MM.1S (cell line): ENCODE measurements around the gene CGN.

Experiments
- DNase-seq: peaks from one replicate; pipeline ENCODE4 v3.0.0-alpha.2; 2015
- H2AFZ ChIP-seq: fragments of 300-600 bp; sonication (generic); 2 replicates; pipeline ENCODE4 v1.6.0; 2016; ENCODE audit warnings: antibody characterized with exemption, low read length
- H3F3A ChIP-seq: fragments of 300-600 bp; sonication (generic); 2 replicates; pipeline ENCODE4 v1.6.1; 2016; ENCODE audit warnings: mild to moderate bottlenecking, antibody characterized with exemption, low read length, moderate library complexity, mixed read lengths; ENCODE audit not compliant: insufficient read depth
- H3K27ac ChIP-seq: fragments of 300-600 bp; sonication (generic); 2 replicates; pipeline ENCODE4 v1.5.1; 2016; ENCODE audit warnings: mild to moderate bottlenecking, low read length
- H3K27me3 ChIP-seq: fragments of 300-600 bp; sonication (generic); replicated peaks from 2 replicates; pipeline ENCODE4 v1.6.0; 2016; ENCODE audit warnings: low read length; ENCODE audit not compliant: insufficient read depth
- H3K36me3 ChIP-seq: fragments of 300-600 bp; sonication (generic); replicated peaks from 2 replicates; pipeline ENCODE4 v1.6.1; 2016; ENCODE audit warnings: mild to moderate bottlenecking, low read length, mixed read lengths; ENCODE audit not compliant: insufficient read depth
- H3K4me1 ChIP-seq: fragments of 300-600 bp; sonication (generic); 2 replicates; pipeline ENCODE4 v1.6.1; 2016; ENCODE audit warnings: low read length, mixed read lengths
- H3K4me2 ChIP-seq: fragments of 300-600 bp; sonication (generic); 2 replicates; pipeline ENCODE4 v1.6.0; 2016; ENCODE audit warnings: low read depth, low read length
- H3K4me3 ChIP-seq: fragments of 300-600 bp; sonication (generic); 2 replicates; pipeline ENCODE4 v1.5.1; 2016; ENCODE audit warnings: low read length, mixed read lengths
- H3K79me2 ChIP-seq: fragments of 300-600 bp; sonication (generic); 2 replicates; pipeline ENCODE4 v1.6.1; 2016; ENCODE audit warnings: mixed run types, low read length, mixed read lengths
- H3K9ac ChIP-seq: fragments of 300-600 bp; sonication (generic); 2 replicates; pipeline ENCODE4 v1.6.1; 2016; ENCODE audit warnings: low read length, mixed read lengths
- H3K9me2 ChIP-seq: fragments of 300-600 bp; sonication (generic); replicated peaks from 2 replicates; pipeline ENCODE4 v1.6.1; 2016; ENCODE audit warnings: mild to moderate bottlenecking, low read length, mixed read lengths; ENCODE audit not compliant: insufficient read depth
- H3K9me3 ChIP-seq: fragments of 300-600 bp; sonication (generic); replicated peaks from 2 replicates; pipeline ENCODE4 v1.6.1; 2016; ENCODE audit warnings: mild to moderate bottlenecking, low read length, mixed read lengths; ENCODE audit not compliant: insufficient read depth
- H4K20me1 ChIP-seq: fragments of 300-600 bp; sonication (generic); 2 replicates; pipeline ENCODE4 v1.6.1; 2016; ENCODE audit warnings: mild to moderate bottlenecking, low read length, moderate library complexity, mixed read lengths; ENCODE audit not compliant: insufficient read depth
- CTCF ChIP-seq: fragments of 300-600 bp; sonication (generic); IDR thresholded peaks from 2 replicates; pipeline ENCODE4 v1.5.1; 2016; ENCODE audit warnings: antibody characterized with exemption, low read length, mixed read lengths
- EZH2 ChIP-seq: fragments of 300-600 bp; sonication (generic); optimal IDR thresholded peaks from 2 replicates; pipeline ENCODE3; 2017; ENCODE audit warnings: low read depth, mild to moderate bottlenecking, antibody characterized with exemption, low read length, mixed read lengths
- EZH2phosphoT487 ChIP-seq: fragments of 300-600 bp; sonication (generic); IDR thresholded peaks from 2 replicates; pipeline ENCODE4 v1.6.1; 2018; ENCODE audit warnings: antibody characterized with exemption, low read length

Gene CGN

DNA sequence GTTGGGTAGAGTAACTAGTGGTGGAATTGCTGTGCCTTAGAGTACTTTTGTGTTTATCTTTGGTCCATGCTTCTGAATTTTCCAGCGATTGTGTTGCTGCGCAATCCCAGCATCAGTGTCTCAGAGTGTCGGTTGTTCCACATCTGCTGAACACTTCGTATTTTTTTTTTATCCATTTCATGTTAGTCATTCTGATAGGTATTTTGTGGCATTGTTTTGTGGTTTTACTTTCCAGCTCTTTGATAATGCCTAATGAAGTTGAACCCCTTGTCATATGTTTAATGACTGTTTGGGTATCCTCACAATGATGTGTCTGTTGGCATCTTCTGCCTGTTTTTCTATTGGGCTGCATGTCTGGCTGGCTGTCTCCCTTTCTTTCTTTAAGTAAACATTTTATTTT, 42.5 kb downstream of the CGN start:
- H3K4me2 ChIP-seq = no peak overlapping the region
- H3K9me2 ChIP-seq = no peaks in the 10 kb centered on the region
- H3K27ac ChIP-seq = no peak overlapping the region
- H3F3A ChIP-seq = no peaks in the 10 kb centered on the region
- no peaks in the 10 kb centered on the region for H3K36me3 ChIP-seq
- no peak for DNase-seq
- H3K4me1 ChIP-seq = no peaks in the 10 kb centered on the region
- no peak overlapping the region for H2AFZ ChIP-seq
- peaks cover 8% of the 10 kb centered on the region for H3K79me2 ChIP-seq
- no peak overlapping the region for H3K4me3 ChIP-seq
- no peaks in the 10 kb centered on the region for H3K9me3 ChIP-seq
- no peak for TF ChIP-seq EZH2
- no peak for TF ChIP-seq EZH2phosphoT487
- no peak for TF ChIP-seq CTCF
- no peaks in the 10 kb centered on the region for H4K20me1 ChIP-seq
- H3K27me3 ChIP-seq = no peaks in the 10 kb centered on the region
- H3K9ac ChIP-seq = no peak overlapping the region

DNA sequence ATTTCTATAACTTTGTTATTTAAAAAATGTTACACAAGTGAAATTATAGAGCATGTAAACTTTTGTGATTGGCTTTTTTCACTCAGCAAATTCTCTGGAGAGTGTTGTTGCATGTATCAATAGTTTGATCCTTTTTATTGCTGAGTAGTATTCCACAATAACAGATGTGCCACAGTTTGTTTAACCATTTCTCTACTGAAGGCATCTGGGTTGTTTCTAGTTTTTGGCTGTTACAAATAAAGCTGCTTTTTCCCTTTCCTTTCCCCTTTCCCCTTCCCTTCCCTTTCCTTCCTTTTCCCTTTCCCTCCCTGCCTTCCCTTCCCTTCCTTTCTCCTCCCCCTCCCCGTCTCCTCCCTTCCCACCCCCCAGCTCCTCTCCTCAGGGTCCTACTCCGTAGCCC, 44.9 kb downstream of the CGN start:
- Histone ChIP-seq H2AFZ (no peak overlapping the region), H3K9me3 (no peaks in the 10 kb centered on the region), H3K36me3 (no peaks in the 10 kb centered on the region), H3K4me3 (no peak overlapping the region), H3F3A (no peaks in the 10 kb centered on the region), H3K9ac (no peak overlapping the region), H3K4me1 (no peaks in the 10 kb centered on the region), H4K20me1 (no peaks in the 10 kb centered on the region), H3K4me2 (no peak overlapping the region), H3K27ac (no peak overlapping the region), H3K9me2 (no peaks in the 10 kb centered on the region), H3K27me3 (no peaks in the 10 kb centered on the region), H3K79me2 (peaks cover 8% of the 10 kb centered on the region; the same call in 1 of the 2 replicates)
- TF ChIP-seq CTCF (no peak), EZH2 (no peak), EZH2phosphoT487 (no peak)
- no peak for DNase-seq

DNA sequence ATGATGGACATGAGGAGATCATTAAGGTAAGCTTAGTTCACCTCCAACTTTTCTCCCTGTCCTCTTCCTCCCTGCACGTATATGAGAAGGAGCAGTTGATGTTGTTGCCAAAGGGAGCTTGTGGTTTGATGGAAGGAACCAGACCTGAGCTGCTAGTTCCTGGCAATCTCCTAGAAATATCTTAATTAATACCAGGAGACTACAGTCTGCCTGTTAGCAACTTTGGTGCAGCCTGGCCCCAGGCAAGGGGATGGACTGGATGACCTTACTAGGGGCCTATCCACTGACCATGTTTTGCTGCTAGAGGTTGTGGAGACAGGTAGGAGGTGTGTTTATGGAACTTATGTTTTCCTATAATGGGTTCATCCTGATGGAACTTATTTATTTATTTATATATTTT, 51.5 kb downstream of the CGN start:
- no peak for DNase-seq
- TF ChIP-seq EZH2phosphoT487 = no peak
- Histone ChIP-seq H3K4me1 (no peaks in the 10 kb centered on the region), H3K27me3 (no peaks in the 10 kb centered on the region), H4K20me1 (no peaks in the 10 kb centered on the region), H3K36me3 (no peaks in the 10 kb centered on the region), H2AFZ (no peak overlapping the region), H3K79me2 (no peaks in the 10 kb centered on the region), H3K9me2 (no peaks in the 10 kb centered on the region), H3F3A (no peaks in the 10 kb centered on the region), H3K27ac (no peak overlapping the region), H3K4me3 (no peak overlapping the region), H3K9ac (no peak overlapping the region), H3K9me3 (no peaks in the 10 kb centered on the region), H3K4me2 (no peak overlapping the region)

DNA sequence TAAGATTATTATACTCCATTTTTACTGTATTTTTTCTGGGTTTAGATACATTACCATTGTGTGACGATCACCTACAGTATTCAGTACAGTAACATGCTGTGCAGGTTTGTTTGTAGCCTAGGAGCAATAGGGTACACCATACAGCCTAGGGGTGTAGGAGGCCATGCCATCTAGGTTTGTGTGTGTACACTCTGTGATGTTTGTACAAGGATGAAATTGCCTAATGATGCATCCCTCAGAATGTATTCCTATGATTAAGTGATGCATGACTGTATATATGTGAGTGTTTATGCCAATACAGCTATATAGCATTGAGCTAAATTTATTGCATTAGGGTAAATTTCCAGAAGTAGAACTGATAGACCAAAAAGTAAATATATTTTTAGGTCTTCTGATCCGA, 52.2 kb downstream of the CGN start:
- Histone ChIP-seq H3K27me3 (no peaks in the 10 kb centered on the region), H3K4me3 (no peak overlapping the region), H3K36me3 (no peaks in the 10 kb centered on the region)

More for the DNA sequence above, 52.2 kb downstream of the CGN start:
- no peaks in the 10 kb centered on the region for H3K79me2 ChIP-seq
- no peaks in the 10 kb centered on the region for H3K9me3 ChIP-seq
- TF ChIP-seq EZH2 (no peak), EZH2phosphoT487 (no peak), CTCF (no peak)
- H3K4me2 ChIP-seq = no peak overlapping the region
- no peaks in the 10 kb centered on the region for H3K9me2 ChIP-seq
- no peak for DNase-seq
- H3F3A ChIP-seq = no peaks in the 10 kb centered on the region
- H3K4me1 ChIP-seq = no peaks in the 10 kb centered on the region
- no peak overlapping the region for H3K9ac ChIP-seq
- H4K20me1 ChIP-seq = no peaks in the 10 kb centered on the region
- no peak overlapping the region for H2AFZ ChIP-seq
- H3K27ac ChIP-seq = no peak overlapping the region
